Measurements from ENCODE around the gene ATP9A.
A peak's percentile ranks its signal among the peaks of the same experiment; 100 is the strongest.
"Not testable (repeated sequence)": the region's sequence is repeated elsewhere in the genome, so short reads cannot be mapped to it uniquely, and the experiment has no call there.

Gene ATP9A

GRCh38 chr20:51772236-51772635, 4.0 kb upstream of the ATP9A start:
- H3K27ac Mint-ChIP-seq: no peak overlapping the region
- H3K4me1 Mint-ChIP-seq (ENCODE audit: low read depth): peaks cover 7% of the 10 kb centered on the region
- H3K9me3 Mint-ChIP-seq: no peaks in the 10 kb centered on the region
- no peak overlapping the region for H3K4me3 Mint-ChIP-seq
- peaks cover 26% of the 10 kb centered on the region for H3K27me3 Mint-ChIP-seq (ENCODE audit: low read depth)
- H3K36me3 Mint-ChIP-seq (ENCODE audit: low read depth): no peaks in the 10 kb centered on the region
- DNase-seq (ENCODE audit: low spot score): no peak

DNA sequence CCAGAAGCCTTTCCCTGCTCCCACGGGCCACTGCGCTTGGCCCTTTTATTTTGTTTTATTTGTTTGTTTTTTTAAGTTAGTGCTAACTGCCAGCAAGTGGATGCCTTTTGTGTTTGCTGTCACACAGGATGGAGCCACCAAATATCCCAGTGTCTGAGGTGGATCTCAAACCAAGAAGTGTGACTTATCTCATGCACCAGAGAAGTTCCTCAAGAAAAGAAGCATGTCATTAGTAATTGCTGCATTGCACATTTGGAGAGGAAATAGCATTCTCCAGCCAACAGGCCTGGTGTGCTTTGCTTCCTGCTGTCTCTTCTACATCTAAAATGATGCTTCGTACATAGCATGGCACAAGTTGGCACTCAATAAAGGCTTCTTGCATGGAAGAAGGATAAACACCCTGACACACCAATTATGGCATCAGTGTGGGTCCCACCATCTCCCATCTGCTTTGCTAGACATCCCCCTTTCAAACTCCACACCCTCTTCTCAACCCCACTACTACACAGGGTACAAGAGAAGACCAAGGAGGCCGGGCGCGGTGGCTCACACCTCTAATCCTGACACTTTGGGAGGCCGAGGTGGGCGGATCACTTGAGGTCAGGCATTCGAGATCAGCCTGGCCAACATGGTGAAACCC, 1.9 kb upstream of the ATP9A start:
- no peaks in the 10 kb centered on the region for H3K36me3 Mint-ChIP-seq (ENCODE audit: low read depth)
- H3K4me1 Mint-ChIP-seq (ENCODE audit: low read depth): peaks cover 7% of the 10 kb centered on the region
- H3K27me3 Mint-ChIP-seq (ENCODE audit: low read depth): peaks cover 37% of the 10 kb centered on the region
- DNase-seq (ENCODE audit: low spot score): no peak
- H3K4me3 Mint-ChIP-seq: no peak overlapping the region
- H3K9me3 Mint-ChIP-seq: no peaks in the 10 kb centered on the region
- H3K27ac Mint-ChIP-seq: no peak overlapping the region

DNA sequence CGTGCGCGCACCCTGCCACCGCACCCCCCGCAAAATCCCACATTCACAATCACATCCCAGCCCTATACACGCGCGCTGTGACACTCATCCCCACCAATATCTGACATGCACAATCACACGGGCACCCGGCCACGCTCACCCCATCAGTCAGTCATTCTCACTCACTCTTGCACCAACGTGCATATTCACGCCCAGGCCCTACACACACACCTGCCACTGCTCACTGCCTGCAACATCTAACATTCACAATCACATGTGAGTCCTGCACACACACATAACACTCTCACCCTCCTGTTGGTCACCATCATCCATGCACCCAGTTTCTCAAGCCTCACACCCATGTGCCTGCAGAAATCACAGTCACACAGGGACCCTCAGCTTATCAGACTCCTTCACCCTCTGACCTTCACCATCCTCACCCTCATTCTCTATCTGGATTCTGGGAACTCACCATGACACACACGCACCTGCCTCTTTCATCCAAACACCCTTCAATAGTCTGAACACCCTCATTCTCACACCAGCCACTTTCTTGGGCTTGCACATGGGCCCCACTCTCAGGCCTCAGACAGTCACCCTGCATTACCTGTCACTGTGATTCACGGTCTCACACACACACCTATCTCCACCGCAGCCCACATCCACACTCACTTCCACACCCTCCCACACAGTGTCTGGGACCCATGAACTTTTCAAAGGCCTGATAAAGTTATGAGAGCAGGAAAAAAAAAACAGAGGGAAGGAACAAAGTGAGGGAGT, 748 bp upstream of the ATP9A start:
- no peaks in the 10 kb centered on the region for H3K9me3 Mint-ChIP-seq
- no peaks in the 10 kb centered on the region for H3K36me3 Mint-ChIP-seq (ENCODE audit: low read depth)
- H3K4me1 Mint-ChIP-seq (ENCODE audit: low read depth): peaks cover 7% of the 10 kb centered on the region
- H3K4me3 Mint-ChIP-seq: peak overlapping the region; percentile 69
- peak overlapping the region; percentile 19 for H3K27ac Mint-ChIP-seq
- H3K27me3 Mint-ChIP-seq (ENCODE audit: low read depth): peaks cover 38% of the 10 kb centered on the region
- DNase-seq (ENCODE audit: low spot score): no peak

DNA sequence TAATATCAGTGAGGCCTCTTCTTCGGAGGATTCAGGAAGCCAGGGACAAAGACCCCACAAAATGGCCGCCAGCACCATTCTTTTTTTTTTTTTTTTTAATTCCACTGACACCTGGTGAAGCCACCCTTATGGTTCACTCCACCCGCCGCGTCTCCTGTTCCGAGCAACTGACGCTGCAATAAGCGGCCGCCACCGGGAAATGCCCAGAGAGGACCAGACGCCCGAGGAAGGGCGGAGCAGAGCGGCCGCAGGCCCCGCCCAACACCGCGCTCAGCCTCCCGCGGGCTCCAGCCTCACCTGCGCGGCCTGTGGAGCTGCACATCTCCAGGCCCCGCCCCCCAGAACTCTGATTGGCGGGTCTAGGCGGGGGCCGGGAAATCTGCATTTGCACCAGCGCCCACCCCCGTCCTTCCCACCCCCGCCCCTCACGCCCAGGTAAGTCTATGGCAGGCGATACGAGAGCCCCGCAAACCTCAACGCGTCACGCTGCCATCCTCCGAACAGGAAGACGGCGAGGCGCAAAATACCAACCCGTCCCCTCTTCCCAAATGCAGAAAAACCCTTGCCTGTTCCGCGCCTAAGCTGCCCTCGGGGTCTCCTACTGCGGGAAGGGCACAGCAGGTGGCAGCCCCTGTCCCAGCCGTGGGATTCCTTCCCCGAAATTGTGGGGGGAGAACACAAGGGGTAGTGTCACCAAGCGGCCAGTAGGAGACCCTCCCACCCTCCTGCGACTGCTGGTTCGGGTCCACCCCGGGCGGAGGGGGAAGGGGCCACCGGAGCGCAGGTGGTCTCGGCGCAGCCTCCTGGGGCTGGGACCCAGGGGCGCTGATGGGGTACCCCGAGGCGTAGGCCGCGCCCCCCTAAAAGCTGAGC, 960 bp downstream of the ATP9A start:
- Mint-ChIP-seq H3K36me3 (ENCODE audit: low read depth) (no peaks in the 10 kb centered on the region), H3K27ac (no peak overlapping the region), H3K27me3 (ENCODE audit: low read depth) (peaks cover 40% of the 10 kb centered on the region), H3K4me1 (ENCODE audit: low read depth) (peaks cover 7% of the 10 kb centered on the region), H3K4me3 (peak overlapping the region; percentile 66), H3K9me3 (no peaks in the 10 kb centered on the region)
- DNase-seq (ENCODE audit: low spot score): peak; percentile 72

- not testable (repeated sequence) for H3K4me1 Mint-ChIP-seq (ENCODE audit: low read depth); H3K36me3 Mint-ChIP-seq (ENCODE audit: low read depth); H3K27ac Mint-ChIP-seq; DNase-seq (ENCODE audit: low spot score); H3K9me3 Mint-ChIP-seq; H3K4me3 Mint-ChIP-seq
- peaks cover 34% of the 10 kb centered on the region for H3K27me3 Mint-ChIP-seq (ENCODE audit: low read depth)
These were observed 2.8 kb downstream of the ATP9A start for GRCh38 chr20:51765381-51765780.

GRCh38 chr20:51763965-51764602, 4.1 kb downstream of the ATP9A start:
- H3K4me1 Mint-ChIP-seq (ENCODE audit: low read depth): peaks cover 5% of the 10 kb centered on the region
- no peak for DNase-seq (ENCODE audit: low spot score)
- H3K36me3 Mint-ChIP-seq (ENCODE audit: low read depth): no peaks in the 10 kb centered on the region
- no peak overlapping the region for H3K27ac Mint-ChIP-seq
- no peaks in the 10 kb centered on the region for H3K9me3 Mint-ChIP-seq
- H3K27me3 Mint-ChIP-seq (ENCODE audit: low read depth): peaks cover 21% of the 10 kb centered on the region
- no peak overlapping the region for H3K4me3 Mint-ChIP-seq

DNA sequence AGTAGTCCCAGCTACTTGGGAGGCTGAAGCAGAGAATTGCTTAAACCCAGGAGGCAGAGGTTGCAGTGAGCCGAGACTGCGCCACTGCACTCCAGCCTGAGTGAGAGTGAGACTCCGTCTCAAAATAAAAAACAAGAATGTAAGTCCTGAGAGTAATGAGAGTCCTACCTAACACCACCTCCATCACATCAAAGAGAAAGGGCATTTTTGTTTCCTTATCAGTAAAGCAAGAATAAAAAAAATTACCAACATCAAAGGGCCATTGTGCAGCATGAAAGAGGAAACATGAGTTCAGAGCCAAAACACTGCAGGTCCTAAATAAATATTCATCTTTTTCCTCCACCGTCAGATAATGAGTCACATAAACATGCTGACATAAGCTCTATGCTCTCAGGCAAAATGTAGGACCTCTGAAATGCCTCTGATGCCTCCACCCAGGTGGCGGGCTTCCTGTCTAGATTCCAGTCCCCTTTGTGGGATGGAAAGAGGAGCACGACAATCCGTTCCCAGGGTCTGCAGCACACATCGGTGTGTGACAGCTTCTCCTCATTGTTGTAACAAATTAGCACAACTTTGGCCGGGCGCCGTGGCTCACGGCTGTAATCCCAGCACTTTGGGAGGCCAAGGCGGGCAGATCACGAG, 7.2 kb downstream of the ATP9A start:
- Mint-ChIP-seq H3K36me3 (ENCODE audit: low read depth) (no peaks in the 10 kb centered on the region), H3K4me3 (no peak overlapping the region), H3K27ac (no peak overlapping the region), H3K9me3 (no peaks in the 10 kb centered on the region), H3K4me1 (ENCODE audit: low read depth) (no peaks in the 10 kb centered on the region), H3K27me3 (ENCODE audit: low read depth) (peaks cover 5% of the 10 kb centered on the region)
- DNase-seq (ENCODE audit: low spot score): no peak

- no peaks in the 10 kb centered on the region for H3K36me3 Mint-ChIP-seq (ENCODE audit: low read depth)
- no peak for DNase-seq (ENCODE audit: low spot score)
- no peak overlapping the region for H3K4me3 Mint-ChIP-seq
- H3K27me3 Mint-ChIP-seq (ENCODE audit: low read depth): peaks cover 3% of the 10 kb centered on the region
- H3K27ac Mint-ChIP-seq: no peak overlapping the region
- no peaks in the 10 kb centered on the region for H3K4me1 Mint-ChIP-seq (ENCODE audit: low read depth)
- H3K9me3 Mint-ChIP-seq: no peaks in the 10 kb centered on the region
These were observed 8.2 kb downstream of the ATP9A start for GRCh38 chr20:51759769-51760510.

- H3K4me3 Mint-ChIP-seq: no peak overlapping the region
- no peaks in the 10 kb centered on the region for H3K36me3 Mint-ChIP-seq (ENCODE audit: low read depth)
- no peak overlapping the region for H3K27ac Mint-ChIP-seq
- peaks cover 2% of the 10 kb centered on the region for H3K27me3 Mint-ChIP-seq (ENCODE audit: low read depth)
- DNase-seq (ENCODE audit: low spot score): no peak
- H3K9me3 Mint-ChIP-seq: no peaks in the 10 kb centered on the region
- H3K4me1 Mint-ChIP-seq (ENCODE audit: low read depth): no peaks in the 10 kb centered on the region
These were observed 9.1 kb downstream of the ATP9A start for GRCh38 chr20:51758978-51759544.

- Mint-ChIP-seq H3K4me3 (no peak overlapping the region), H3K36me3 (ENCODE audit: low read depth) (no peaks in the 10 kb centered on the region), H3K9me3 (no peaks in the 10 kb centered on the region), H3K27ac (no peak overlapping the region), H3K27me3 (ENCODE audit: low read depth) (no peaks in the 10 kb centered on the region), H3K4me1 (ENCODE audit: low read depth) (no peaks in the 10 kb centered on the region)
- DNase-seq (ENCODE audit: low spot score): no peak
These were observed 11.0 kb downstream of the ATP9A start for GRCh38 chr20:51757226-51757625.

- Mint-ChIP-seq H3K9me3 (no peaks in the 10 kb centered on the region), H3K27me3 (ENCODE audit: low read depth) (no peaks in the 10 kb centered on the region), H3K36me3 (ENCODE audit: low read depth) (no peaks in the 10 kb centered on the region), H3K4me3 (no peak overlapping the region), H3K4me1 (ENCODE audit: low read depth) (no peaks in the 10 kb centered on the region), H3K27ac (no peak overlapping the region)
- DNase-seq (ENCODE audit: low spot score): no peak
These were observed 11.5 kb downstream of the ATP9A start for GRCh38 chr20:51756653-51757052.

DNA sequence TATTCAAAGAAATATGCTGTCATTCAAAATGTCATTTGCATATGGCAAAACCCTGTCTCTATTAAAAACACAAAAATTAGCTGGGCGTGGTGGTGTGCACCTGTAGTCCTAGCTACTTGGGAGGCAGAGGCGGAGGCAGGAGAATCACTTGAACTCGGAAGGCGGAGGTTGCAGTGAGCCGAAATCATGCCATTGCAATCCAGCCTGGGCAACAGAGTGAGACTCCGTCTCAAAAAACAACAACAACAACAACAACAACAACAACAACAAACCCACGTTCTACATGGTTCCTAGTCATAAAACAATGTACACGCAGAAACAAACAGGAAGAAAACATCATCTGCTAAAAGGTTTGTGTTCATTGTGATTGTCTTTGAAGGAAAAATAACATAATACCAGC, 15.0 kb downstream of the ATP9A start:
- not testable (repeated sequence) for H3K36me3 Mint-ChIP-seq (ENCODE audit: low read depth); H3K27me3 Mint-ChIP-seq (ENCODE audit: low read depth); H3K4me1 Mint-ChIP-seq (ENCODE audit: low read depth); H3K27ac Mint-ChIP-seq; DNase-seq (ENCODE audit: low spot score); H3K9me3 Mint-ChIP-seq; H3K4me3 Mint-ChIP-seq
